Right hindlimb (tissue), 1 donor: ENCODE measurements around the gene NME3.
"Not testable (repeated sequence)": the region's sequence is repeated elsewhere in the genome, so short reads cannot be mapped to it uniquely, and the experiment has no call there.

Experiments
- DNase-seq: peaks from one replicate; pipeline ENCODE4 v3.0.0-alpha.2; 2018

Gene NME3

GRCh38 chr16:1745900-1746692, 25.2 kb downstream of the NME3 start:
- no peak for DNase-seq

- no peak for DNase-seq
Measured at GRCh38 chr16:1745181-1745899, 26.0 kb downstream of the NME3 start.

DNA sequence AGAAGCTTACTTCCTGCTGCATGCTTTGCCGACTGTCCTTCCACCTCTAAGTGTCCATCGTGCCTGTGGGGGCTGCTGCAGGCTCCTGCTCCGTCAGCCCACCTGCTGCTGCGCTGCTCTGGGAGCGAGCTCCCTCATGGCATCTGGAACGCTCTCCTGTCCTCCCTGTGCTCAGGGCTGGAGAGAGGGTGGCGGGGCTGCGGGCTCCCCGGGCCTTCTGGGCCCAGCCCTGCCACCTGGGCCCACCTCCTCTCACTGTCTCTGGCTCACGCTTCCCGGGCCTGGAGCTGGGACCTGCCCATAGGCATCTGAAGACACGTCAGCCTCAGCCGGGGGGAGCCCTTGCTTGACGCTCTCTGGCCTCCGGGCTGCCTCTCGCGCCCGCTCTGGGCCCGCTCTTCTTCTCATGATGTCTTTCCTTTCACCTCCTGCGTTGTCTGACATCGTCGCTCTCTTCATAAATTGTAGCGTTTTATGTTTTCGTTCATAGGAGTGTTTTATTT, 27.0 kb downstream of the NME3 start:
- DNase-seq, result no peak

DNA sequence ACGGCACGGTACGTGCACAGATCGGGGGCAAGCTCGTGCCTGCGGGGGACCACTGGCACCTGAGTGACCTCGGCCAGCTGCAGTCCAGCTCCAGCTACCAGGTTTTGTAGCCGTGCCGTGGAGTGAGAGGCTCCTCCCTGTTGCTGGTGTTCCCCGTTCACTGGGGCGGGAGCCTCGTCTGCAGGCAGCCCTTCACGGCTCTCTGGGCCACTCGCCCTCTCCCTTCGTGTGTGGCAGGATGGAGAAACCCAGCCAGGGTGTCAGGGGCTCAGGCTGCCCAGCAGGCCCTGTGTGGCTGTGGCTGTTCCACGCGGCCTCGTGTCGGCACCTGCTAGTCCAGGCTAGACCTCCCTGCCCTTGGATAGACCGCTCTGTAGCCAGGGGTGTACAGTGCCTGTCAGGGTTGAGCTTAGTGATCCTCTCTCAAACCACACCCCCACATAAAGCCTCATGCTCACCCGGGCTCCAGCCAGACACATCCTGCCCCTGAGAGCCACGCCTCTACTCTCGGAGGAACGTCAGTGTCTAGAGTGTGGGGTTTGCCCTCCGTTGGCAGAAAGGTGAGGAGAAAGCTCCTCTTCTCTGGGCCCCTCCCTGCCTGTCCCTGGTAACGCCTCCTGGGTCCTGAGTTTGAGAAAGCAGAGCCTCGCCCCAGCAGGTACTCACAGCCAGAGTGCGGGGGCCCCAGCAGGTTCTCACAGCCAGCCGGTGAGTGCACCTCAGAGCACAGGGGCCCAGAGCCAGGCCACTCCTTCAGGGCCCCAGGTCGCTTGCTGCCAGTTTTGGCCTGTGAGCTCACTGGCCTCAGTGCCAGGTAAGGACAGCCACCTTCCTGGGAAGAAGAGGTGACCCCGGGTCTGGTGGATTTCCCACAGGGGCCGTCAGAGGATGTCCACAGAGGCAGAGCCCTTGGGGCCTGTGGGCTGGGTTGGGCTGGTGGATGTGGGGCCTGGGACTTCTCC, 27.7 kb downstream of the NME3 start:
- no peak for DNase-seq

- no peak for DNase-seq
Measured at GRCh38 chr16:1741553-1742165, 29.7 kb downstream of the NME3 start.

- DNase-seq, result no peak
Measured at GRCh38 chr16:1740781-1741490, 30.4 kb downstream of the NME3 start.

- no peak for DNase-seq
Measured at GRCh38 chr16:1740234-1740633, 31.1 kb downstream of the NME3 start.

GRCh38 chr16:1734816-1735215, 36.5 kb downstream of the NME3 start:
- DNase-seq, result no peak

- DNase-seq, result no peak
Measured at GRCh38 chr16:1734123-1734522, 37.2 kb downstream of the NME3 start.

GRCh38 chr16:1732551-1732987, 38.8 kb downstream of the NME3 start:
- not testable (repeated sequence) for DNase-seq

- no peak for DNase-seq
Measured at GRCh38 chr16:1732071-1732470, 39.3 kb downstream of the NME3 start.

- DNase-seq, result no peak
Measured at GRCh38 chr16:1731603-1732002, 39.7 kb downstream of the NME3 start.

GRCh38 chr16:1731073-1731472, 40.3 kb downstream of the NME3 start:
- DNase-seq, result no peak

DNA sequence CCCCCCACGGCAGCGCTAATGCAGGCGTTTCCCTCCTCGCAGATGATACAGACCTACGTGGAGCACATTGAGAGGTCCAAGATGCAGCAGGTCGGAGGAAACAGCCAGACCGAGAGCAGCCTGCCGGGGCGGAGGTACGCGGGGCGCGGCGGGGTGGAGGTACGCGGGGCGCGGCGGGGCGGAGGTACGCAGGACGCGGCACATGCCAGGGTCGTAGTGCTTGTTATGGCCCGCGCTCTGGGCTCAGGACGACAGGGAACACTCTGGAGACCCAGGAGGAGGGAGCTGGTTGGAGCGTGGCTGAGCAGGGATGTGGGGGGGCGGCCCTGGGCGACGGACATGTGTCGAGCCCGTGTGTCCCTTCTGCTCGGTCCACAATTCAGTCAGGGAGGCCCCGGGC, 41.9 kb downstream of the NME3 start:
- DNase-seq, result no peak

- DNase-seq, result no peak
Measured at GRCh38 chr16:1729026-1729425, 42.3 kb downstream of the NME3 start.

GRCh38 chr16:1727651-1728624, 43.4 kb downstream of the NME3 start:
- no peak for DNase-seq

DNA sequence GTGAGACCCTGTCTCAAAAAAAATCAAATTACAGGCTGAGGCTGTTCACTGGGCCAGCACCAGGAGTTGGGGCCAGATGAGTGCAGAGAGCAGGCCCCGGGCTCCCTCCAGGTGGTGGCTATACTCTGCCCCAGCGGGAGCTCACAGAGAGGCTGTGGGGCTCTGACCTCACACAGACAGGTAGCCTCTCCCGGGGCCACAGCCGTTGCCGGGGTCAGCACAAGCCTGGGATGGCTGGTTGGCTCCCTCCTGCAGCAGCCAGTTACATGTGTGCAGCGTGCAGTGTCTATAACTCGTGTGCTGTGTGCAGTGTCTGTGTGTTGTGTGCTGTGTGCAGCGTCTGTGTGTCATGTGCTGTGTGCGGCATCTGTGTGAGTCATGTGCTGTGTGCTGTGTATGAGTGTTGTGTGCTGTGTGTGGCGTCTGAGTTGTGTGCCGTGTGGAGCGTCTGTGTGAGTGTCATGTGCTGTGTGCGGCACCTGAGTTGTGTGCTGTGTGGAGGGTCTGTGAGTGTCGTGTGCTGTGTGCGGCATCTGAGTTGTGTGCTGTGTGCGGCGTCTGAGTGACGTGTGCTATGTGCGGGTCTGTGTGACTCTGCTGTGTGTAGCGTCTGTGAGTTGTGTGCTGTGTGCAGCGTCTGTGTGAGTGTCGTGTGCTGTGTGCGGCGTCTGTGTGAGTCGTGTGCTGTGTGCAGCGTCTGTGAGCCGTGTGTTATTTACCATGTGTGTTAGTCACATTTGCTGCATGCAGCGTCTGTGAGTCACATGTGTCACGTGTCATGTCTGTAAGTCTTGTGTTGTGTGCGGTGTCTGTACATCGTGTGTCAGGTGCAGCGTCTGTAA, 44.5 kb downstream of the NME3 start:
- DNase-seq, result no peak

DNA sequence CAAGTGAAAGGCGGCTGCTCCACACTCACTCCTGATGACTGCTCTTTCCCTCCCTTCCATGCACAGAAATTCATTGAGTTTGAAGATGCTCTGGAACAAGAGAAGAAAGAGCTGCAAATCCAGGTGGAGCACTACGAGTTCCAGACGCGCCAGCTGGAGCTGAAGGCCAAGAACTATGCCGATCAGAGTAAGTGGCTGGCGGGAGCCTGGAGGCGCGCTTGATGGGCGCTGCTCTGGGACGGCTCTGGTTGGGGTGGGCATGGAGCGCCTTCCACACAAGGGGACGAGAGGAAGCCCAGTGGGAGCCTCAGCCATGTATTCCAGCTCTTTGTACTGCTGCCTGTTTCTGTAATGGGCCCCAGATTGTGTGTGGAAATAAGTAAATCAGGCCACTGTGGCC, 46.9 kb downstream of the NME3 start:
- no peak for DNase-seq

DNA sequence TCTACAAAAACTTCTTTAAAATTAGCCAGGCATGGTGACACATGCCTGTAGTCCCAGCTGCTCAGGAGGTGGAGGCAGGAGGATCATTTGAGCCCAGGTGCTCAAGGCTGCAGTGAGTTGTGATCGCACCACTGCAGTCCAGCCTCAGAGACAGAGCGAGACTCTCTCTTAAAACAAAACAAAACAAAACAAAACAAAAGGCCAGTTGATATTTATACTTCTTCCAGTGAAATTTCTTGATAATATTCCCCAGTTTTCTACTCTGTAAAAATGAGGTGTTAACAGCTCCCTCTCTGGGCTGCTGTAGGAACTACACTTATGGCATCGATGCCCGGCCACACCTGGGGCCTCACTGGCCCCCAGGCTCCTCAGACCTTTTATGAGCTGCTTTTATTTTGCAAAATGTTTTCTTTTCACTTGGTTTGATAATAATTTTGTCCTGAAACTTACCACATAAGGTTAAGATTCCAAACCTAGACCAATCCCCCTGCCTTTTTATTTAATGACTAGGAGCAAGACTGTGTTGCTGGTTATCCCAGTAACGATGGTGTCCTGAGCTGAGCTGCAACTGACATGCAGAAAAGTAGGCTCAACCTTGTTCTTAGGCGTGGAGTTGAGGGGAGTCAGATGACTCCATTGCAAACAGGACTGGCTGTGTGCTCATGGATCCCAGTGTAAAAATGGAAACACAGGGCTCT, 47.7 kb downstream of the NME3 start:
- no peak for DNase-seq
